Right atrium auricular region (tissue), 2 donors: ENCODE data around the gene BEST4. TPM values are rescaled to one million over a fixed set of nuclear protein-coding genes. Genes with fewer than 3 reads are reported as not detected.

Source experiments
- DNase-seq: peaks from one replicate; pipeline ENCODE4 v3.0.0-alpha.2; 2019; ENCODE audit warnings: low spot score
- H3K27ac ChIP-seq, 2 donors: fragments of 200-600 bp; sonication (generic); 1 replicate in 1 of 2; 2 replicates in 1 of 2; pipeline ENCODE4 v1.5.1; 2016 to 2019
- H3K27me3 ChIP-seq, 2 donors: fragments of 200-600 bp; sonication (generic); one replicate each; pipeline versions ENCODE4 v1.5.1 to v1.6.0; 2017 to 2019
- H3K36me3 ChIP-seq: fragments of 200-600 bp; sonication (generic); one replicate; pipeline ENCODE4 v1.5.1; 2016
- H3K4me1 ChIP-seq, 2 donors: fragments of 200-600 bp; sonication (generic); one replicate each; pipeline versions ENCODE4 v1.5.1 to v1.6.0; 2017 to 2019
- H3K4me3 ChIP-seq, 2 donors: fragments of 200-600 bp; sonication (generic); 1 replicate in 1 of 2; 2 replicates in 1 of 2; pipeline ENCODE4 v1.5.1; 2017 to 2019; ENCODE audit warnings: mild to moderate bottlenecking in 1 of 2, moderate library complexity in 1 of 2
- H3K9me3 ChIP-seq, 2 donors: fragments of 200-600 bp; sonication (generic); one replicate each; pipeline ENCODE4 v1.5.1; 2019
- CTCF ChIP-seq, 2 donors: fragments of 200-600 bp; sonication (generic); IDR thresholded peaks; one replicate each; pipeline ENCODE4 v1.5.1; 2019; ENCODE audit warnings: antibody characterized with exemption in 2 of 2
- total RNA-seq, 2 donors: library from RNA; depleted of rRNA; stranded (reverse); fragments of >200 nt; gene quantifications; one replicate each; pipeline ENCODE4 v1.1.0, GENCODE V29; 2016

The BEST4 gene
- total RNA-seq, 2 donors from 2014 or later, result not detected

DNA sequence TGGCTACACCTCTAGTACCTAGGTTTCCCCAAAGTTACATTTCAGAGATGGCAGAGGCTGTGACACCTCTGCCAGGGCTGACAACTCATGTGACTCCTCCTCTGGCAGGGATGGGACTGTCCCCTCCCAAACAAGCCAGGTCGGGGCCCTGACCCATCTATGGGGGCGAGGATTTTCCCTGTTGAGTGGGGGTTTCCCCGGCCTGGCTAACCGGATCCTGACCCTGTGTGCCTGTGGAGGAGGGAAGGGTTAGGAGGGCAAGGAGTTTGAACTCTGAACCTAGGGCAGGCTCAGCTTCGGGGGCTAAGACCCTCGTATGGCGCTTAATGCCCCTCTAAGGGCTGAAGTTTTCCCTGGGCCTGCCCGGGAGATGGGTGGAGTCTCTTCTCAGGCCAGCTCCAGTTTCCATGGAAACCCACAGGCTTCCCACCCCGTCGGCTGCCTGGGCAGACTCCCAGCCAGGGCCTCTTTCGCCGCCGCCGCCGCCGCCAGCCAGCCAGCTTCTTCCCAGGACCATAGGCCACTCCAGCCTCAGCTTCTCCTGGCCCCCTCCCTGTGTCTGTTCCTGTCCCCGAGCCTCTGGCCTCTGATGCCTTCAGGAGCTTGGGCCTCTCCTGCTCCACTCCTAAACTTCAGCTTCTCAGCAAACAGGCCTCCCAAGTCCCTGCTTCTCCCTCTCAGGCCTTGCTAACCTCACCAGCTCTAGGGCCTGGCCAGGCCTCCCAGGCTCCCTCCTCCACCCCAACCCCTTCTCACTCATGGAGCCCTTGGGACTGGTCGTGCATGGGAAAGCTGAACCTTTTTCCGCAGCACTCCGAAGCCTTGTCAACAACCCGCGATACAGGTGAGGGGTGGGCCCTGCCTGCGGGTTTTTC lies 20.3 kb upstream of the BEST4 start, which contains the start of gene BTBD19:
TSS of gene BTBD19 (plus strand) at position 461 of the 875 bp plus-strand sequence. CDS start at position 759, 298 bp downstream.
- H3K9me3 ChIP-seq, result no peaks in the 10 kb centered on the region
- H3K27ac ChIP-seq, result peak within 1 kb of the TSS; percentile 94 to 96
- DNase-seq, result peak; percentile 92
- H3K36me3 ChIP-seq, result peaks cover 41% of the 10 kb centered on the region
- no peaks in the 10 kb centered on the region for H3K27me3 ChIP-seq
- peak within 1 kb of the TSS; percentile 24 to 38 for H3K4me3 ChIP-seq
- peaks cover 0 to 95% of the 10 kb centered on the region in 2 donors for H3K4me1 ChIP-seq
- TF ChIP-seq CTCF (IDR thresholded peaks at IDR 0.05), result no peak

- Histone ChIP-seq H3K27ac (peak overlapping the region; percentile 94 to 96), H3K27me3 (no peaks in the 10 kb centered on the region), H3K36me3 (peaks cover 43% of the 10 kb centered on the region), H3K9me3 (no peaks in the 10 kb centered on the region), H3K4me3 (peak overlapping the region in 1 of 2 donors; percentile 38), H3K4me1 (peaks cover 0 to 95% of the 10 kb centered on the region in 2 donors)
- no peak for TF ChIP-seq CTCF (IDR thresholded peaks at IDR 0.05)
- DNase-seq, result peak; percentile 99
Observed at GRCh38 chr1:44807364-44808062, 19.5 kb upstream of the BEST4 start.

DNA sequence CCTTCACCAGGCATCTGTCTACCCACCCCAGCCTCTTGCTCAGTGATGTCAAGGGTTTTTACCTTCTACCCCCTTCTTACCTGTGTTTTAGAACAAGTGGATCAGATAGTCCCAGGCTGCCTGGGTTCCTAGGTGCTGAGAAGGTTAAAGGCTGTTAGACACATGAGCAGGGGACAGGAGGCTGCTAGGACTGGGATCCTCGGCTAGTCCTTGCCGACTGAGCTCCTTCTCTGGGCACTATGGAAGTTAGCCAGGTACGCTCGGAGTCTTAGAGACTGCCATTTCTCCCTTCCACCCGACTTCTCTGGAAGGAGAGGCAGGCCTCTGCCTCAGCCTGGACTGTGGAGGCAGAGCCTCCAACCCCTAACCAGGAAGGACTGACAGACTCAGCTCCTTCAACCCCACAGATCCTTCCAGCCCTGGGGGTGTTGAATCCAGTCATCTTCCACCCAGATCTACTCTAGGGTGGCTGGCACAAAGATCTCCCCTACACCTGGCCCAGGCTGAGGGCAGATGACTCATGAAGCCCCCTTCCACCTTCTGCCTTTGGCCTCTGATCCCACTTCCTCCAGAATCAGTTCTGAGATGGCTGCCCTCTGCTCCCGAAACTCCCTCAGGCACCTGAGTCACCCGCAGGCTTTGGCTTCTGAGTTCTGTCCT lies 18.9 kb upstream of the BEST4 start, which contains the start of gene DYNLT4:
TSS of gene DYNLT4 (minus strand) at position 648 of the 660 bp plus-strand sequence. CDS start 683 bp downstream, outside the sequence.
- peak within 1 kb of the TSS in 1 of 2 donors; percentile 38 for H3K4me3 ChIP-seq
- H3K4me1 ChIP-seq, result peaks cover 0 to 96% of the 10 kb centered on the region in 2 donors
- peaks cover 44% of the 10 kb centered on the region for H3K36me3 ChIP-seq
- no peak for TF ChIP-seq CTCF (IDR thresholded peaks at IDR 0.05)
- no peaks in the 10 kb centered on the region for H3K9me3 ChIP-seq
- H3K27ac ChIP-seq, result peak within 1 kb of the TSS; percentile 94 to 96
- DNase-seq, result no peak
- no peaks in the 10 kb centered on the region for H3K27me3 ChIP-seq

DNA sequence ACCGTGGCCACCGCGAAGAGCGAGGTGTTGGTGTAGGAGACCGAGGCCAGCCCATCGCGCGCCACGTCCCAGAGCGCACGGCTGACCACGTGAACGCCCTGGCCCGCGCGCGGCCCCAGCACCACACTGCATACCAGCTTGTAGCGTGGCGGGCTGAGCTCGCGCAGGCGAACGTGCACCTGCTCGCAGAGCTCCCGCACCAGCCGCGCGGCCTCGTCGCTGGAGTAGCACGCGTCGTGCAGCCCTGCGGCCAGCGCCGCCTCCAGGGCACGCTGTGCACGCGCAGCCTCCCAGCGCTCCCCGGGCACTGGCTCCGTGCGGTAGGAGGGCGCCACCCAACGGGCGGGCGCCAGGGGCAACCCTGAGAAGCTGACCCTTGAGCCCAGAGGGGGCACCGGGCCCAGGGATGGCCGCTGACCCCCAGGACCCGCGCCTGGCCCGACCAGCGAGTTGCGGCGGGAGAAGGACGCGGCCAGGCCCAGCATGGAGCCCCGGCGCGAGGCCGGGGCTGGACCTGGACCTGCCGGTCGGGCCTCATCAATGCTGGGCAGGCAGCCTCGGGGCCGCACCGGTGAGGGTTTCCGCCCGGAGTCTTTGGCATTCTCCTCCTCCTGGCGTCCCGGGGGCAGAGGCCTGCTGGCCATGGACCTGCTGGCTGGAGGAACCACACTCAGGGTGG lies 18.2 kb upstream of the BEST4 start:
- DNase-seq, result no peak
- Histone ChIP-seq H3K36me3 (peaks cover 44% of the 10 kb centered on the region), H3K4me1 (peaks cover 0 to 95% of the 10 kb centered on the region in 2 donors), H3K9me3 (no peaks in the 10 kb centered on the region), H3K27me3 (no peaks in the 10 kb centered on the region), H3K4me3 (peak overlapping the region in 1 of 2 donors; percentile 7), H3K27ac (peak overlapping the region; percentile 94 to 96)
- no peak for TF ChIP-seq CTCF (IDR thresholded peaks at IDR 0.05)
